Colonic mucosa (tissue), 4 donors: ENCODE results near the gene ENTPD8. TPM values are rescaled to one million over a fixed set of nuclear protein-coding genes. Genes with fewer than 3 reads are reported as not detected.

Experiments used
- DNase-seq: peaks from one replicate; pipeline ENCODE4 v3.0.0-alpha.2; 2020
- H3K27ac ChIP-seq: fragments of 200-600 bp; one replicate; pipeline ENCODE4 v1.8.0; 2021
- H3K27me3 ChIP-seq: fragments of 200-600 bp; one replicate; pipeline ENCODE4 v1.8.0; 2021
- H3K36me3 ChIP-seq: fragments of 200-600 bp; one replicate; pipeline ENCODE4 v1.8.0; 2021
- H3K4me1 ChIP-seq: fragments of 200-600 bp; one replicate; pipeline ENCODE4 v1.8.0; 2021; ENCODE audit warnings: mild to moderate bottlenecking
- H3K4me3 ChIP-seq: fragments of 200-600 bp; one replicate; pipeline ENCODE4 v1.8.0; 2021
- H3K9ac ChIP-seq, 2 donors: one replicate each; pipeline ENCODE4 v1.7.0; 2013; ENCODE audit warnings: control low read depth in 2 of 2, low read depth in 2 of 2, low read length in 2 of 2
- H3K9me3 ChIP-seq: fragments of 200-600 bp; one replicate; pipeline ENCODE4 v1.8.0; 2021
- intact Hi-C: fragments of 100-400 bp; cut with DNase I; formaldehyde crosslinking; loops from one replicate; pipeline ENCODE4 v1.14.1; 2022
- total RNA-seq, 2 donors: library from RNA; stranded (reverse); fragmentation: NEBNext Ultra II Directional in 1 of 2; extraction: Animal tissue kit (Norgen Biotek cat#: 25700) in 1 of 2; gene quantifications; one replicate each; pipeline ENCODE4 v1.2.1, GENCODE V29; 2021
- TF ChIP-seq, protein P1 (sequence below): fragments of 200-600 bp; IDR thresholded peaks from one replicate; pipeline ENCODE4 v1.8.0; 2022; ENCODE audit warnings: antibody characterized with exemption, mild to moderate bottlenecking
- donor health status: healthy.
- donor health status: DM: no; HTN: no; CAD: no.
- donor health status: DM: no; HTN: no; CAD: no.

The ENTPD8 gene
- total RNA-seq, 2 donors from 2014 or later: 48.3 to 72.0 TPM

DNA sequence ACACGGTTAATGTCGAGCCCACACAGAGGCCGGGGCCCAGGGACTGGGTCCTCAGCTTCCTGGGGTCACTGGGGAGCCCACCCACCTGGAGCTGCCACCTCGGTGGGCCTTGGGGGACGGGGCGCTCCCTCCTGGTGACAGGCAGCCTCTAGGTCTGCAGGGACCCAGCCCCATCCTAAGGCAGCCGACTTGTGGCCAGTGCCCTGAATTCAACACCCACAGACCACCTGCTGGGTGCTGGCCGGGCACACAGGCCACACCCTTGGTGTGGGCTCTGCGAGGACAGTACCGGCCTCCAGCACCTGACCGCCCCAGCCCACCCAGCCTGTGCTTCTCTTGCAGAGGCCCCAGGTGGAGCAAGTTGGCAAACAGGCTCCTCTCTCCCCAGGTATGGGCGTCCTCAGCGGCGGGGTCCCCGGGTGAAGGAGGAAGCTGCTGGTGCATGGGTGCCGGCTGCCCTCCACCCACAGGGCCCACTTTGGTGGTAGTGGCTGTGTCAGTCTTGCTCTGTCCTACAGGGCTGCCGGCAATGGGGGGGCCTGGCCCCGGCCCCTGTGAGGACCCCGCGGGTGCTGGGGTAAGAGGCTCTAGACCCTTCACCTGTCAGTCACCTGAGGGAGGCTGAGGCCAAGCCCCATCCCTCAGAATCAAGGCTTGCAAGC, 8.3 kb downstream of the ENTPD8 start:
- Histone ChIP-seq H3K27ac (no peak overlapping the region), H3K9me3 (no peaks in the 10 kb centered on the region), H3K27me3 (no peaks in the 10 kb centered on the region), H3K36me3 (no peaks in the 10 kb centered on the region), H3K9ac (no peak overlapping the region), H3K4me1 (peaks cover 16% of the 10 kb centered on the region), H3K4me3 (no peak overlapping the region)
- TF ChIP-seq, protein P1, sequence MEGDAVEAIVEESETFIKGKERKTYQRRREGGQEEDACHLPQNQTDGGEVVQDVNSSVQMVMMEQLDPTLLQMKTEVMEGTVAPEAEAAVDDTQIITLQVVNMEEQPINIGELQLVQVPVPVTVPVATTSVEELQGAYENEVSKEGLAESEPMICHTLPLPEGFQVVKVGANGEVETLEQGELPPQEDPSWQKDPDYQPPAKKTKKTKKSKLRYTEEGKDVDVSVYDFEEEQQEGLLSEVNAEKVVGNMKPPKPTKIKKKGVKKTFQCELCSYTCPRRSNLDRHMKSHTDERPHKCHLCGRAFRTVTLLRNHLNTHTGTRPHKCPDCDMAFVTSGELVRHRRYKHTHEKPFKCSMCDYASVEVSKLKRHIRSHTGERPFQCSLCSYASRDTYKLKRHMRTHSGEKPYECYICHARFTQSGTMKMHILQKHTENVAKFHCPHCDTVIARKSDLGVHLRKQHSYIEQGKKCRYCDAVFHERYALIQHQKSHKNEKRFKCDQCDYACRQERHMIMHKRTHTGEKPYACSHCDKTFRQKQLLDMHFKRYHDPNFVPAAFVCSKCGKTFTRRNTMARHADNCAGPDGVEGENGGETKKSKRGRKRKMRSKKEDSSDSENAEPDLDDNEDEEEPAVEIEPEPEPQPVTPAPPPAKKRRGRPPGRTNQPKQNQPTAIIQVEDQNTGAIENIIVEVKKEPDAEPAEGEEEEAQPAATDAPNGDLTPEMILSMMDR: no peak
- intact Hi-C loops: no loop called here
- DNase-seq: no peak

GRCh38 chr9:137431416-137431931, 9.7 kb downstream of the ENTPD8 start:
- H3K36me3 ChIP-seq: no peaks in the 10 kb centered on the region
- no peak for DNase-seq
- no peaks in the 10 kb centered on the region for H3K27me3 ChIP-seq
- no peak overlapping the region for H3K27ac ChIP-seq
- H3K9ac ChIP-seq: no peak overlapping the region
- no peaks in the 10 kb centered on the region for H3K9me3 ChIP-seq
- peaks cover 4% of the 10 kb centered on the region for H3K4me1 ChIP-seq
- intact Hi-C loops: no loop called here
- TF ChIP-seq, protein P1: no peak
- no peak overlapping the region for H3K4me3 ChIP-seq

- intact Hi-C loops: no loop called here
- H3K4me1 ChIP-seq: peaks cover 4% of the 10 kb centered on the region
- no peak for DNase-seq
- TF ChIP-seq, protein P1: no peak
- H3K9ac ChIP-seq: no peak overlapping the region
- H3K9me3 ChIP-seq: no peaks in the 10 kb centered on the region
- no peaks in the 10 kb centered on the region for H3K36me3 ChIP-seq
- H3K4me3 ChIP-seq: no peak overlapping the region
- H3K27me3 ChIP-seq: no peaks in the 10 kb centered on the region
- no peak overlapping the region for H3K27ac ChIP-seq
Measured at GRCh38 chr9:137430723-137431415, 10.3 kb downstream of the ENTPD8 start.

GRCh38 chr9:137429974-137430722, 11.0 kb downstream of the ENTPD8 start:
- Histone ChIP-seq H3K27ac (no peak overlapping the region), H3K36me3 (no peaks in the 10 kb centered on the region), H3K4me3 (no peak overlapping the region), H3K9ac (peak overlapping the region in 1 of 2 donors; percentile 2), H3K9me3 (no peaks in the 10 kb centered on the region), H3K27me3 (no peaks in the 10 kb centered on the region), H3K4me1 (no peaks in the 10 kb centered on the region)
- TF ChIP-seq, protein P1: no peak
- intact Hi-C loops: no loop called here
- DNase-seq: peak; percentile 68

- no peak overlapping the region for H3K9ac ChIP-seq
- no peak overlapping the region for H3K27ac ChIP-seq
- H3K36me3 ChIP-seq: no peaks in the 10 kb centered on the region
- intact Hi-C loops: no loop called here
- TF ChIP-seq, protein P1: no peak
- H3K4me3 ChIP-seq: no peak overlapping the region
- no peaks in the 10 kb centered on the region for H3K4me1 ChIP-seq
- H3K27me3 ChIP-seq: no peaks in the 10 kb centered on the region
- DNase-seq: no peak
- H3K9me3 ChIP-seq: no peaks in the 10 kb centered on the region
Measured at GRCh38 chr9:137429546-137429890, 11.6 kb downstream of the ENTPD8 start.
